SK-N-SH (cell line): ENCODE results near the gene NPC1L1. TPM values are rescaled to one million over a fixed set of nuclear protein-coding genes. Genes with fewer than 3 reads are reported as not detected.

ENCODE experiments used
- CTCF ChIA-PET: fragments of 300-600, 350-600 bp; formaldehyde crosslinking; extraction: SDS; loops from one replicate; lab custom pipeline; 2021; lab: Yijun Ruan, JAX
- POLR2A ChIA-PET: fragments of 350-600 bp; sonication (Branson Sonifier 250); formaldehyde crosslinking; extraction: SDS; loops from one replicate; lab custom pipeline; 2020; ENCODE audit warnings: antibody characterized with exemption, inconsistent platforms; lab: Yijun Ruan, JAX
- DNase-seq: peaks from one replicate; pipeline ENCODE4 v3.0.0; 2012
- H2AFZ ChIP-seq: fragments of 200-600 bp; sonication (generic); 2 replicates; pipeline ENCODE4 v1.8.1; 2016; ENCODE audit warnings: antibody characterized with exemption, mild to moderate bottlenecking, low read depth
- H3F3A ChIP-seq: fragments of 200-600 bp; sonication (generic); replicated peaks from 2 replicates; pipeline ENCODE3; 2016; ENCODE audit warnings: antibody characterized with exemption, mild to moderate bottlenecking; ENCODE audit not compliant: insufficient read depth
- H3K27ac ChIP-seq, 2 experiments: fragments of 200-500 bp in 1 of 2; fragments of 200-600 bp in 1 of 2; sonication (Bioruptor generic) in 1 of 2; sonication (generic), shearing (Covaris generic) in 1 of 2; 2 replicates each; pipeline versions ENCODE4 v1.5.1 to v1.6.1; 2014 to 2016; ENCODE audit warnings: low read depth in 2 of 2, inconsistent platforms in 1 of 2, low read length in 1 of 2, mild to moderate bottlenecking in 1 of 2, mixed read lengths in 1 of 2
- H3K27me3 ChIP-seq: fragments of 200-600 bp; sonication (generic), shearing (Covaris generic); 2 replicates; pipeline ENCODE4 v1.6.1; 2016; ENCODE audit warnings: mixed run types; ENCODE audit not compliant: insufficient read depth
- H3K36me3 ChIP-seq, 2 experiments: fragments of 200-500 bp in 1 of 2; fragments of 200-600 bp in 1 of 2; sonication (Bioruptor generic) in 1 of 2; sonication (generic) in 1 of 2; replicated peaks in 1 of 2; 2 replicates each; pipeline versions ENCODE3 to v1.5.1; 2014 to 2016; ENCODE audit warnings: low read length in 1 of 2, mild to moderate bottlenecking in 1 of 2; ENCODE audit not compliant: insufficient read depth in 2 of 2, control insufficient read depth in 1 of 2
- H3K4me1 ChIP-seq, 2 experiments: fragments of 200-500 bp in 1 of 2; fragments of 200-600 bp in 1 of 2; sonication (Bioruptor generic) in 1 of 2; sonication (generic), shearing (Covaris generic) in 1 of 2; 2 replicates each; pipeline versions ENCODE4 v1.5.1 to v1.6.1; 2014 to 2016; ENCODE audit warnings: low read depth in 1 of 2, low read length in 1 of 2, mixed run types in 1 of 2; ENCODE audit not compliant: insufficient read depth in 2 of 2, control insufficient read depth in 1 of 2
- H3K4me2 ChIP-seq: fragments of 200-600 bp; sonication (generic), shearing (Covaris generic); 2 replicates; pipeline ENCODE4 v1.6.1; 2017; ENCODE audit warnings: mixed run types
- H3K4me3 ChIP-seq, 2 experiments: fragments of 200-500 bp in 1 of 2; fragments of 200-600 bp in 1 of 2; sonication (Bioruptor generic) in 1 of 2; sonication (generic), shearing (Covaris generic) in 1 of 2; 2 replicates each; pipeline versions ENCODE4 v1.5.1 to v1.8.1; 2014 to 2016; ENCODE audit warnings: low read depth in 2 of 2, inconsistent platforms in 1 of 2, low read length in 1 of 2, mild to moderate bottlenecking in 1 of 2, mixed read lengths in 1 of 2, moderate library complexity in 1 of 2
- H3K79me2 ChIP-seq: fragments of 200-600 bp; sonication (generic); 2 replicates; pipeline ENCODE4 v1.8.1; 2017; ENCODE audit warnings: mild to moderate bottlenecking; ENCODE audit not compliant: insufficient read depth
- H3K9ac ChIP-seq: fragments of 200-600 bp; sonication (generic); 2 replicates; pipeline ENCODE4 v1.6.1; 2017; ENCODE audit warnings: mixed run types
- H3K9me2 ChIP-seq: fragments of 200-600 bp; sonication (generic); 2 replicates; pipeline ENCODE4 v1.6.1; 2017; ENCODE audit warnings: mixed run types
- H3K9me3 ChIP-seq: fragments of 200-600 bp; sonication (generic); 2 replicates; pipeline ENCODE4 v1.6.1; 2017; ENCODE audit warnings: mixed run types, mild to moderate bottlenecking, moderate library complexity
- H4K20me1 ChIP-seq: fragments of 200-600 bp; sonication (generic); 2 replicates; pipeline ENCODE4 v1.6.1; 2017; ENCODE audit warnings: mild to moderate bottlenecking, mixed run types; ENCODE audit not compliant: insufficient read depth
- CHD2 ChIP-seq: fragments of 150-350 bp; IDR thresholded peaks from 2 replicates; pipeline ENCODE4 v1.6.1; 2018; ENCODE audit warnings: low read length; ENCODE audit not compliant: partially characterized antibody
- CTCF ChIP-seq: fragments of 200-600 bp; sonication (generic); IDR thresholded peaks from 2 replicates; pipeline ENCODE4 v1.6.1; 2017; ENCODE audit warnings: antibody characterized with exemption, mild to moderate bottlenecking, moderate library complexity
- ELF1 ChIP-seq: IDR thresholded peaks from 2 replicates; pipeline ENCODE4 v1.4.0; 2012
- EZH2phosphoT487 ChIP-seq: fragments of 200-600 bp; sonication (generic); IDR thresholded peaks from 2 replicates; pipeline ENCODE4 v1.6.1; 2017; ENCODE audit warnings: low read depth, mixed run types, mild to moderate bottlenecking, antibody characterized with exemption, moderate library complexity, borderline replicate concordance
- FOXM1 ChIP-seq: IDR thresholded peaks from 2 replicates; pipeline ENCODE4 v1.4.0; 2012; ENCODE audit warnings: low read depth, mild to moderate bottlenecking
- GATA2 ChIP-seq: sonication (generic); formaldehyde crosslinking; IDR thresholded peaks from 2 replicates; pipeline ENCODE4 v1.5.0; 2020; ENCODE audit warnings: mild to moderate bottlenecking, missing genetic modification reagents
- MAX ChIP-seq: IDR thresholded peaks from 2 replicates; pipeline ENCODE4 v1.4.0; 2012; ENCODE audit warnings: low read depth
- MEF2A ChIP-seq: IDR thresholded peaks from 2 replicates; pipeline ENCODE4 v1.4.0; 2012; ENCODE audit warnings: low read depth, borderline replicate concordance
- NFIC ChIP-seq: IDR thresholded peaks from 2 replicates; pipeline ENCODE4 v1.4.0; 2012; ENCODE audit warnings: borderline replicate concordance
- NRF1 ChIP-seq: IDR thresholded peaks from 2 replicates; pipeline ENCODE4 v1.6.1; 2012; ENCODE audit warnings: low read depth, mild to moderate bottlenecking, low read length
- PBX3 ChIP-seq: IDR thresholded peaks from 2 replicates; pipeline ENCODE4; 2012
- RCOR1 ChIP-seq: fragments of 150-350 bp; IDR thresholded peaks from 2 replicates; pipeline ENCODE4 v1.6.1; 2017; ENCODE audit warnings: antibody characterized with exemption, low read length
- REST ChIP-seq: IDR thresholded peaks from 2 replicates; pipeline ENCODE4 v1.6.1; 2012; ENCODE audit warnings: mild to moderate bottlenecking, low read depth, low read length, moderate library complexity
- RFX5 ChIP-seq: IDR thresholded peaks from 2 replicates; pipeline ENCODE4 v1.6.1; 2012; ENCODE audit warnings: mild to moderate bottlenecking, improper control_type of control experiment, low read length
- SIN3A ChIP-seq: IDR thresholded peaks from 2 replicates; pipeline ENCODE4 v1.6.1; 2012; ENCODE audit warnings: low read depth, mild to moderate bottlenecking, low read length, moderate library complexity, borderline replicate concordance
- TAF1 ChIP-seq: IDR thresholded peaks from 2 replicates; pipeline ENCODE4 v1.6.1; 2012; ENCODE audit warnings: low read depth, mild to moderate bottlenecking, low read length, moderate library complexity, borderline replicate concordance
- TEAD4 ChIP-seq: IDR thresholded peaks from 2 replicates; pipeline ENCODE4 v1.4.0; 2012; ENCODE audit warnings: mild to moderate bottlenecking, borderline replicate concordance; ENCODE audit not compliant: insufficient read depth
- WGBS: methylation state at CpG from one replicate; pipeline ENCODE4 v1.1.6; 2017; ENCODE audit warnings: low lambda C conversion rate; 5-methylcytosine and 5-hydroxymethylcytosine counted together
- polyA plus RNA-seq, 3 experiments: library from polyadenylated mRNA; depleted of rRNA; stranded (reverse); fragments of >200 nt; gene quantifications; 2 replicates each; pipeline ENCODE4 v1.2.3, GENCODE V29; 2012

The NPC1L1 gene
- polyA plus RNA-seq, 1 of the 3 experiments (the other 2 are of a cell fraction), result not detected

- POLR2A ChIA-PET, result interaction anchor here (1.2 kb wide), 1 partner anchor 13 kb away, joined by 5 read pairs; the partner anchor contains the start of gene TMED4
- CTCF ChIA-PET, result interaction anchor here (0.8 to 7.2 kb wide), 5 partner anchors 8 to 327 kb away, joined by 3 to 98 read pairs (median 34); partner anchors contain the start of genes DDX56 and TMED4
- Histone ChIP-seq H3K36me3 (peaks cover 57 to 86% of the 10 kb centered on the region in 2 experiments), H3K9me3 (no peaks in the 10 kb centered on the region), H3K79me2 (peaks cover 39% of the 10 kb centered on the region), H3K27me3 (no peaks in the 10 kb centered on the region), H3K27ac (no peak overlapping the region), H3K4me3 (no peak overlapping the region), H3K4me2 (no peak overlapping the region), H2AFZ (no peak overlapping the region), H4K20me1 (peaks cover 10% of the 10 kb centered on the region), H3F3A (peaks cover 5% of the 10 kb centered on the region), H3K9ac (no peak overlapping the region), H3K4me1 (peaks cover 7 to 11% of the 10 kb centered on the region in 2 experiments), H3K9me2 (no peaks in the 10 kb centered on the region)
- TF ChIP-seq TEAD4 (no peak), REST (no peak), ELF1 (no peak), EZH2phosphoT487 (no peak), GATA2 (CRISPR knock-in tag) (no peak), NFIC (no peak), SIN3A (no peak), TAF1 (no peak), MEF2A (no peak), PBX3 (no peak), RFX5 (no peak), NRF1 (no peak), CTCF (no peak), RCOR1 (no peak), CHD2 (no peak), MAX (no peak), FOXM1 (no peak)
- no peak for DNase-seq
- WGBS, result 95% methylated on average over 13 of the region's 17 CpGs
Measured at GRCh38 chr7:44568771-44569560, 27.8 kb upstream of the NPC1L1 start.
